Measurements from ENCODE around the gene AP4S1.
"Not testable (repeated sequence)": the region's sequence is repeated elsewhere in the genome, so short reads cannot be mapped to it uniquely, and the experiment has no call there.

AP4S1 gene, protein sequence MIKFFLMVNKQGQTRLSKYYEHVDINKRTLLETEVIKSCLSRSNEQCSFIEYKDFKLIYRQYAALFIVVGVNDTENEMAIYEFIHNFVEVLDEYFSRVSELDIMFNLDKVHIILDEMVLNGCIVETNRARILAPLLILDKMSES

DNA sequence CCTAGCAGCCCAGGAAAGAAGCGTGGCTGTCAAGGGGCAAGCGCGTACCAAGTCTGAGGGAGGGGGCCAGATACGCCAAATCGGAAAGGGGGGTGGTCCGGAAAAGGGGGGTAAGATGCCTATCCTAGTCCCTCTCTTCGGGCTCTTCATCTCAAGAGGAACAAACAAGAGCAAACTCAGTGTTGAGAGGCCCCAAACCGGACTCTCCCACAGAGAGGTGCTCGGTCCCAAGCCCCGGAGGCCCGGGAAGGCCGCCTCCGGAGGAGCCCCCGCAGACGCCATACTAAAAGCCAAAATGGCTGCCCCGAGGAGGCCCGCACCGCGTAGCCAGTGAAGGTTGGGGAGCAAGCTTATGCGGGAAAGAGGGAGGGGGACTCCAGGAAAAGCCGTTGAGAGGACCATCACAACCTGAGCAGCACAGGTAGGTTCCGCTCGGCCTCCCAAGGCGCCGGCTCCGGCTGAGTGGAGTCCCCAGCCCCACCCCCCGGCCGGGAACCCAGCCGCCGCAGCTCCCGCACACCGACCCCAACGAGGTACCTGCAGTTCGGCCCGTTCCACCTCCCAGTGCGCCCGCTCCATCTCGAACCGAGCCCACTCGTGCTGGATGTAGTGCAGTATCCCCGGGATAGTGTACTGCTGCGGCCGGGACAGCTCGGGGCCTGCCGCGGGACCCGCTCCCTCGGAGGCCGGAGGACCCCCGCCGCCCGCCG is at the start of gene AP4S1:
TSS of gene AP4S1 (plus strand) at position 283 of the 710 bp plus-strand sequence. CDS start 40,548 bp downstream, outside the sequence.
- DNase-seq, result peak; percentile 35

DNA sequence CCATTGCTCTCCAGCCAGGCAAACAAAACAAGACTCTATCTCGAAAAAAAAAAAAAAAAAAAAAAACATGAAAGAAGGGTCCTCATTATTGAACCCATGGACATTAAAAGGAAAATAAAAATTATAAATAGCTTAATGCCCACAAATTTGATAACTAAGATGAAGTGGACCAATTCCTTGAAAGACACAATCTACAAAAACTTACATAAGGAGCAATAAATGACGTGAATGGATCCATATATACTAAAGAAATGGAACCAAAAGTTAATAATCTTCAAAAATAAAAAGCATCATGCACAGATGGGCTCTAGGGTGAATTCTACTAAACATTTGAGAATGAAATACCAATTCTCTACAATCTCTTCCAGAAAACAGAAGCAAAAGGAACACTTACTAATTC is 47.7 kb upstream of the AP4S1 start:
- no peak for DNase-seq

DNA sequence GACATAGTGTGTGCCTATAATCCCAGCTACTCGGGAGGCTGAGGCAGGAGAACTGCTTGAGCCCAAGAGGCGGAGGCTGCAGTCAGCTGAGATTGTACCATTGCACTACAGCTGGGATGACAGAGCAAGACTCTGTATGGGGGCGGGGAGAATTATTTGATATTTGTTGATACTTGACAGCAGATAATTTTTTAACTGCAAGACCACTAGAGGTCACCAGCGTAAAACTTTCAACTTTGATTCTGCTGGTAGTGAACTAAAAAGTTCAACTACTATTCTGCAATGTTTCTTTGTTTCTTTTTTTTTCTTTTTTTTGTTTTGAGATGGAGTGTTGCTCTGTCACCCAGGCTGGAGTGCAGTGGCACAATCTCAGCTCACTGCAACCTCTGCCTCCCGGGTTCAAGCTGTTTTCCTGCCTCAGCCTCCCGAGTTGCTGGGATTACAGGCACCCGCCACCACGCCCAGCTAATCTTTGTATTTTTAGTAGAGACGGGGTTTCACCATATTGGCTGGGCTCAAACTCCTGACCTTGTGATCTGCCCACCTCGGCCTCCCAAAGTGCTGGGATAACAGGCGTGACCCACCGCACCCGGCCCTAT is 45.2 kb upstream of the AP4S1 start:
- DNase-seq, result peak; percentile 52

DNA sequence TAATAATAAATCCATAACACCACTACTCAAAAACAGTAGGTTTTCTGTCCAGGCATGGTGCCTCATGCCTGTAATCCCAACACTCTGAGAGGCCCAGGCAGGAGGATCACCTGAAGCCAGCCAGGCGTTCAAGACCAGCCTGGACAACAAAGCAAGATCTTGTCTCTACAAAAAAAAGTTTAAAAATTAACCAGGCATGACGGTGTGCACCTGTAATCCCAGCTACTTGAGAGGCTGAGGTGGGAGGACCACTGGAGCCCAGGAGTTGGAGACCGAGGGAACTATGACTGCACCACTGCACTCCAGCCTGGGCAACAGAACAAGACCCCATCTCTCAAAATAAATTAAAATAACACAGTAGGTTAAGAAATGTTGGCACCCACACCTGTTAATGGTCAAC is 44.5 kb upstream of the AP4S1 start:
- no peak for DNase-seq

DNA sequence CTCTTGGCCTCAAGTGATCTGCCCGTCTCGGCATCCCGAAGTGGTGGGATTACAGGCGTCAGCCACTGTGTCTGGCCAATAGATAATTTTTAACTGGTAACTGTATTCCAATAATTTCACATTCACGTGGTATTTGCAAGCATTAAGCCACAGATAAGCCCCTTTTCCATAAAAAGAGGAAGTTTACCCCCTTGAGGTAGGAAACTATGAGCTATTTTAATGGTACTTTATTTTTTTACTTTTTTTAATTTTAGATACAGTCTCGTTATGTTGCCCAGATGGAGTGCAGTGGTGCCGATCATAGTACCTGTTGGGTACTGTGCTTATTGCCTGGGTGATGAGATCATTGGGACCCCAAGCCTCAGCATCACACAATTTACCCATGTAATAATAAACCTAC is 42.9 kb upstream of the AP4S1 start:
- DNase-seq, result no peak

DNA sequence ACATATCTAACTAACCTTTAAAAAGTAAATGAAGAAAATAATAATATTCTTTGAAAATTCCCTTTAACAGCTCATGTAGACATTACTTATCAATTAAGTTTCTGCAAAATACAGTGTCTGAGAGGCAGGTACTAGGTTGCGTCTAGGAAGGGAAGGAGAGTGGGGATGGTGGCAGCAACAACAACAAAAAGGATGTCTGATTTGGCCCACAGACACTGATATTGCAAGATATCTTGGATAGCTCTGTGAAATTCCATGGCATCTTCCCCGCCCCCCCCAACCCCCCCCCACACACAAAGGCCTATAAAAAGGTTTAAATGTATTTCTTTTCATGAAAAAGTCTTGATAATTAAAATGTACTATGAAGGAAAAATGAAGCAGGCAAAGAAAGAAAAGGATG is 41.6 kb upstream of the AP4S1 start:
- DNase-seq, result no peak

DNA sequence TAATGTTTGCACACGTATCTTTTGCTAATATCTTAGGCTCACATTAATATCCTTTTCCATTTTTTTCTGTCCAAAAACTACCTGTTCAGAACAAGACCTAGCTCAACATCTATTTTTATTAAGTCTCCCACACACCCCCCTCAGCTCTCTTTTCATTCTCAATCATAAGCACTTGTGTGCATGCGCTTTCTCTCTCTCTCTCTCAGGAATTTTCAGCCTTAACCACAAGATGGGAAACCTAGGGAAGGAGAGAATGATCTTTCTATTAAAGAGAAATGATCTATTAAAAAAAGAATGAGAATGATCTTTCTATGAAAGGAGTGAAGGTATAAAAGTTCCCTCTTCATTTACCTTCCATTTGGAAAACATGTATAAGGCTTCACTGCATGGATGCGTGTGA is 39.7 kb upstream of the AP4S1 start:
- no peak for DNase-seq

DNA sequence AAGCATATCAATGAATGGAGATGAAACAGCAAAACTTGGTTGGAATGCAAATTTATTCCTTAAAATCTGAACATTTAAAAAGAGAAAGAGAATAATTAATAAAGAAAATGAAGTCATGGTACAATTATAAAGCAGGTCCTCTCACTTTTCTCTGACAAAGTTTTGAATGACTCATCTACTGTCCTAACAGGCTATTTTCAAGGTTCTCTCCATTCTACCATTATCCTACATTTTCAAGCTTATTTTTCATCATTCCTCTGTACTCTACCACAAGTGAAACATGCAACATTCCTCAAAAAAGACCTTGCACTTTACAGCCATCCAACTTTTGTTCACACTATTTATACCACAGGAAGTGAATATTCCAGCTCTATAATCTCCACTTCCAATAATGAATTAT is 36.9 kb upstream of the AP4S1 start:
- DNase-seq, result no peak

DNA sequence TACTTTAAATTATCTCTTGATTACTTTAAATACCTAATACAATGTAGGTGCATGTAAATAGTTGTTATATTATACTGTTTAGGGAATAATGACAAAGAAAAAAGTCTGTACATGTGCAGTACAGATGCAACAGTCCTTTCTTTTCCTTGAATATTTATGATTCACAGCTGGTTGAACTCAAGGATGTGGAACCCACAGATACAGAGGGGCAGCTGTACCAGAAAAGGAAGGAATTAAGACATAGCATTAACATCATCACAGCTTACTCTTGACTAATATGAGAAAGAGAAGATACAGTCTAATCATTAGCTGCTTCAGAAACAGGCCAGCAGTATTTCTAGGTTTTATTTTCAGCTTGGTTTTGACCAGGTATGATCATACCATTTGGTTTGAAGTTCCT is 34.7 kb upstream of the AP4S1 start:
- no peak for DNase-seq

DNA sequence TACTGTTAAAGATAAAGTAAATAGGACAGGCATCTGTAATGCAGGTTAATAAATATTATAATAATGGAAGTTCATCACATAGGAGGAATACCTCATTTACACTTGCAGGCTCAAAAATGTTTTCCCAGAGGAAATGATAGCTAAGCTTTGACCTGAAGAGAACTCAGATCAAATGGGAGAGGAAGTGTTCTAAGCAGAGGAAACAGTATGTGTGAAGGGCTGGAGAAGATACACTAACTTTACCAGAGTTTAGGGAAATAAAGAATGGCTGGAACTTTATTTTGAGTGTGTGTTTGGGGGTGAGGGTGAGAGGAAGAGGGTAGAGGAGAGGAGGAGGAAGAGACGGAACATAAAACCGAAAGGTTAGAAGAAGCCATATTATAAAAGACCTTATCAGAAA is 34.0 kb upstream of the AP4S1 start:
- no peak for DNase-seq

DNA sequence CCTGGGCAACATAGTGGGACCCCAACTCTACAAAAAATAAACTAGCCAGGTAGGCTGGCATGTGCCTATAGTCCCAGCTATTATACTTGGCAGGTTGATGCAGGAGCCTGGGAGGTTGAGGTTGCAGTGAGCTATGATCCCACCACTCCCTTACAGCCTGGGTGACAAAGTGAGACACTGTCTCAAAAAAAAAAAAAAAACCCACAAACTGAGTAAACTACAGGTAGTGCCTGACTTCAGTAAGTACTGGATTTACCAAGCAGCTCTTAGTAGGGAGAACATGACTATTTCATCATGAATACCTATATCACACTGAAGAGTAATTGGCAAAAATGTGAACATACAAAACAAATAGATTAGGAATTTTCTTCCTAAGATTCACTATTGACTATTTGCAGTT is 32.4 kb upstream of the AP4S1 start:
- DNase-seq, result no peak

DNA sequence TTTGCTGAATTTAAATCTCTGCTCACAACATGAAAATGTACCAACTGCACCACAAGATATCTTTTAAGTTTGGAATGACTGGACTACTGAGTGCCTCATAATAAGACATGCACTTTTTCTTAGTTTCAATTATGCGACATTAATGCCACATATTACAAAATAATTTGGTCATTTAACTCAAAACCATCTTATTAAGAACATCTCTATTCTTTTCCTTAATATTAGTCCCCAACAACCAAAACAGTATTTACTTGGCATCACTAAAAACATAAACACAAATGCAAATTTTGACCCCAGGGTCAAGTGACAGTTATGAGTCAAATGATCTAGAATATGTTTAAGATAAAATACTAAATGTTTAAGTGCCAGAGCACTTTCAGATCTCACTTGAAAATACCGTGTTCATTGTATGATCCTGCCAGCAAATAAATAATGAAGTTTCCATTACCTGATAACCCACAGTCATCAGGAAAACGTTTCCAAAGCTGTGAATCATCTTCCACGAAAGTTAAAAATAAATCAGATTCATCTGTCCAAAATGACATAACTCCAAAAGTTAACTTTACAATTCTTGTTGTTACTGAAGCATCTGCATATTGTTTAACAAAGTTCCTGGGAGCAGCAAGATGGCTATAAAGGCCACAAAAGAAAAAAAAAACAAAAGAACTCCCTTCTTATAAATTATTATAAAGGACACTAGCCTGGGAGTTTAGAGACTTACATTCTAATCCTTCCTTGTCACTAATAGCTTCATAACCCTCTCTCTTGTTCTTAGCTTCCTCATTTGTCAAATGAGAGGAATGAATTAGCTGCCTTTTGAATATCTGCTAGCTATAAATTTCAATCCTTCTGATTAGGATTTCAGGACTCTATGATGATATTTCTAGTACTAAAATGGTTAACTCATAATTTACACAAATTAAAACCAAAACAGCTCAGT is 30.5 kb upstream of the AP4S1 start:
- no peak for DNase-seq

DNA sequence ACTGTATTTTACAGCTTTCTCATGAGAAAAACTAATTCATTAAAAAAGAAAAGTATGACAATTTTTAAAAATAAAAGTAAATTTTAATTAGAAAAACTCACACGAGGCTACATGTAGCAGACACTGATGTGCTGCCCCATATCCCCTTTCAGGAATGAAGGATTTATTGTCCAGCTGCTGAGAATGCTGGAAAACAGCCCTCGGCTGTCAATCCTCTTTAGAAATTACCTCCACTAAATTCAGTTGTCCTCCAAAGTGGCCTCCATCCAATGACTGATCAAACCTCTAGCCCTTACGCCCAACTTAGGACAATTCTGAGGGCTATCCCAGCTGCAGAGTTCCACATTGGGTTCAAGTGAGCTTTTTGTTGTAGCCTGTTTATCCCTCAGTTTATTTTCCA is 29.8 kb upstream of the AP4S1 start:
- no peak for DNase-seq

DNA sequence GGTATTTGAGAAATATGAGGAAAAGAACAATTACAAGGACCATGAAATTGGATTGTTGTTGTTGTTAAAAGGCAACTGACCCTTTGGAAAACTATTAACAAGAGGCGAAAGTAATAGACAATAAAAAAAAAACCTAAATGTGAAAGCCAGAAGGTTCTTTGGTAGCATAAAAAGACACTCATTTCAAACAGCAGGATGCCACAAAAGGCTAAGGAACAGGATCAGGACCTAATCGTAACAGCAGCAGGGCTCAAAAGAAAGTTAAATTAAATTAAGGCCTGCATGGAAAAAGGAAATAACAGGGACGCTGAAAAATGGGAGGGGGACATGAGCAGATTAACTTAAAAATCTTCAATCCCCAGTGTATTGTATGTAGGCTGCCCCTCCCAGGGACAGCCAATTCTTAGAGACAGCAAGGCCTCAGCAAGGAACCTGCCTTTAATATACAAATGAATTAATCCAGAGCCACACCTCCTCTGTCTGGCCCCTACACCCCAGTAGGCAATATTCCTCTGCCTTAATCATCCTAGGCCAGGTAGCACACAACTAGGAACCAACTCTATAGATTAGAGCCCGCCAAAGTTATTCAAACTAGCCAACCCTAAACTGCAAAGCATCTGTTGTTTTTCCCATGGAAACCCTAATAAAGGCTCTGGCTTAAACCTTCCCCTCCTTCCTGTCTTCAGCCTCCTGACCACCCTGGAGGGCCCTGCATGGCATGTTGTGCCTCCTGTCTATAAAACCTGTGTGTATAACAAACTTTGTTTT is 28.4 kb upstream of the AP4S1 start:
- no peak for DNase-seq

DNA sequence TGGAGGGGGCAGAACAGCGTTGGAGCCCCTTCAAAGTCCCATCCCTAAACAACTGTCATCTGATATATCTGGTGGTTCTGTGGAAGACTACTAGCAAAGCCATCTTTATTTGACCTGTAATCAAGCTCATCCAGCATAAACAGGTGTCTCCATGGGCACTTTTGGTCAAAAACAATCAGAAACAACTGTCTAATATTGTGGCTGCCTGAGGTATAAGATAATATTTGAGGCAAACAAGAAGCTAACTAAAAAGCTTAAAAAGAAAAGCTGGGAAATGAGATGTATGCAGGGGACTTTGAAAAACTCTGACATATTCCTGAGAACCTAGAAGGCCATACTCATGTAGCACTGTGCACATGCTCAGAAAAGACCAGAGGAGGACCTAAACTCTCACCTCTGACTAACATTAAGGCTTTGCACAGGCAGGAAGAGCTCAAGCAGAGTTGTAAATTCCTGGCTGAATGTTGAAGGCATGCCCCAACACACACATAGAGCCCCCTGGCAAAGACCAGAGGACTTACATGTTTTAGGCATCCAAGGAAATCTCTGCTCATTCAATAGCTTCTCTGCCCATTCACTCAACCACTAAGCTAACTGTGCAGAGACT is 27.2 kb upstream of the AP4S1 start:
- no peak for DNase-seq

DNA sequence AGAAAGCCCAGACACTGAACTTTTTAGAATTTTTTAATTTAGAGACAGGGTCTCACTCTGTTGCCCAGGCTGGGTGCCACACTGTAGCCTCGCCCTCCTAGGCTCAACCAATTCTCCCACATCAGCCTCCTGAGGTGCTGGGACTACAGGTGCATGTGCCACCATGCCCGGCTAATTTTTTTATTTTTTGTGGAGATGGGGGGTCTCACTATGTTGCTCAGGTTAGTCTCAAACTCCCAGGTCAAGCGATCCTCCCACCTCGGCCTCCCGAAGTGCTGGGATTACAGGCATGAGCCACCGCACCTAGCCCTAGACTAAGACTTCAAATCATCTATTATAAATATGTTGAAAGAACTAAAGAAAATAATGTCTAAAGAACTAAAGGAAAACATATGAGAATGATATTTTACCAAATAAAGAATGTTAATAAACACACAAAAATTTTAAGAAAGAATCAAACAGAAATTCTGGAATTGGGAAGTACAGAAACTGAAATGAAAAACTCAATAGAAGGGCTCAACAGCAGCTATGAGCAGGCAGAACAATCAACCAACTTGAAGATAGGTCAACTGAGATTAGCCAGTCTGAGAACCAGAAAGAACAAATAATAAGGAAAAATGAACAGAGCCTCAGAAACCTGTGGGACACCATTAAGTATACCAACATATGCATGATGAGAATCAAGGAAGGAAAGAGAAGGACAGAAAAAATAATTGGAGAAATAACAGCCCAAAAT is 26.2 kb upstream of the AP4S1 start:
- DNase-seq, result no peak

DNA sequence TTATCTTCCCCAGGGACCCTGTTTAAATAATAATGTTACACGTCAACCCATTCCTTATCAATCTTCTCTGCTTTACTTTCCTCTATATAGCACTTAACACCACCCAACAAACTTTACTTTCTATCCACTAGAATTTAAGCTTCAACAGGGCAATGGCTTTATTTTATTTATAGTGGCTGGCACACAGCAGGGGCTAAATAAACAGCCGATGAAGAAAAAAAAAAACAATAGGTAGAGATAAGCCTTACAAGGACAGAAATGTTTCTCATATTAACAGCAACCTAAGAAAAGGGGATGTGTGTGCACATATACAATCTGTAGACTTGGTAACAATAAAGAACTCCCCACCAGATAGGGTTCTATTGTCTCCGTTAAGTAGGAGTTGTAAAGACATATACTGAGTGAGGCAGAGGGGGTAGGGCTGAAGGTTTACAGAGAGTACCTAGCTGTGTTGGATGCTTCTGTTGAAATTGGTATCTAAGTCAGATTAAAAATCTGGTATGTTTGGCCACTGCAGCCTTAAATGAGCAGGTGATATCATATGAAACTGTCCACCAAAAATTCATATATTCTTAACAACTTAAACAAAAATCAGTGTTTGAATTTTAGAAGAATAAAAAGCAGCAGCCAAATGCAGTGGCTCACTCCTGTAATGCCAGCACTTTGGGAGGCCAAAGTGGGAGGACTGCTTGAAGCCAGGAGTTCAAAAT is 24.7 kb upstream of the AP4S1 start:
- DNase-seq, result no peak

DNA sequence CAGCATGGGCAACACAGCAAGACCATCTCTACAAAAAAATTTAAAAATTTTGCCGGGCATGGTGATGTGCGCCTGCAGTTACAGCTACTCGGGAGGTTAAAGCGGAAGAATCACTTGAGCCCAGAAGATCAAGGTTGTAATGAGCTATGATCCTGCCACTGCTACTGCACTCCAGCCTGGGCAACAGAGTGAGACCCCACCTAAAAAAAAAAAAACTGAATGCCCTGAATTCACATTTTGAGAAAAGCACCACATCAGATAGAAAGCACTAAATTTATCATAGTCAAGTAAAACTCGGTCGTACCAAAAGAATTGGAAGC is 24.1 kb upstream of the AP4S1 start:
- no peak for DNase-seq

DNA sequence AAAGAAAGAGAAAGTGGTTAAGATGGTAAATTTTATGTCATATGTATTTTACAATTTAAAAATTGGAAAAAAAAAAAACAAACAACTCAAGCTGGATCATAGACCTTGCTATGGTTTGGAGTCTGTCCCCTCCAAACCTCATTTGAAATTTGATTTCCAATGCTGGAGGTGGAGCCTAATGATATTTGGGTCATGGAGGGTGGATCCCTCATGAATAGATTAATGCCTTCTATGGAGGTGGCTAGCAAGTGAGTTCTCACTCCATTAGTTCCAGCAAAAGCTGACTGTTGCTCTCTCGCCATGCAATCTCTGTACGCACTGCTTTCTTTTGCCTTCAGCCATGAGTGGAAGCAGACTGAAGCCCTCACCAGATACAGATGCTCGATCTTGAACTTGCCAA is 22.2 kb upstream of the AP4S1 start:
- no peak for DNase-seq

DNA sequence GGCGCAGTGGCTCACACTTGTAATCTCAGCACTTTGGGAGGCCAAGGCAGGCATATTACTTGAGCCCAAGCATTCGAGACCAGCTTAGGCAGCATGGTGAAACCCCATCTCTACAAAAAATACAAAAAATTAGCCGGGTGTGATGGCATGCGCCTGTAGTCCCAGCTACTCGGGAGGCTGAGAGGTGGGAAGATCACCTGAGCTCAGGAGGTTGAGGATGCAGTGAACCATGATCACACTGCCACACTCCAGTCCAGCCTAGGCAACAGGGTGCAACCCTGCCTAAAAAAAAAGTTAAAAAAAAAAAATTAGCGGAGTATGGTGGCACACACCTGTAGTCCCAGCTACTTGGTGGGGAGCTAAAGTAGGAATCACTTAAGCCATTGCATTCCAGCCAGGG is 21.4 kb upstream of the AP4S1 start:
- not testable (repeated sequence) for DNase-seq

DNA sequence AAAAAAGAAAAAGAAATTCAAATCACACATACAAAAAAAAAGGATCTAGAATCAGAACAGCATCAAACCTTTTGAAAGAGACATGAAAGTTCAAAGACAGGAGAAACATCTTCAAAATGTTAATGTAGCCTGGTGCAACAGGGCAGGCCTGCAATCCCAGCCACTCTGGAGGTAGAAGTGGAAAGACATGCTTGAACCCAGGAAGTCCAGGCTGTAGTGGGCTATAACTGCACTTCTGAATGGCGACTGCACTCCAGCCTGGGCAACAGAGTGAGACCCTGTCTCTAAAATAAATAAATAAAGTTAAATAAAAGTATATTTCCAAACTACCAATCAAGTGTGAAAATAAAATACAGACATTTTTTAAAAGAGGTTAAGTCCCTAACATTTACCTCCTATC is 18.7 kb upstream of the AP4S1 start:
- DNase-seq, result no peak

Measured in NCI-H526 treated with DMSO at 0.1 percent for 48 hours (cell line).